HG03565 (cell line): ENCODE data around the gene ENTHD1.

Experiments
- ATAC-seq: cut with Tn5 transposase; IDR thresholded peaks from one replicate; pipeline ENCODE4 v1.9.1; 2021; ENCODE audit warnings: mild to moderate bottlenecking, moderate library complexity; ENCODE audit not compliant: unreplicated experiment

The ENTHD1 gene

GRCh38 chr22:39718921-39719475, 174.6 kb downstream of the ENTHD1 start:
- ATAC-seq, result no peak

- no peak for ATAC-seq
These were observed 175.4 kb downstream of the ENTHD1 start for GRCh38 chr22:39718206-39718605.

- no peak for ATAC-seq
These were observed 176.5 kb downstream of the ENTHD1 start for GRCh38 chr22:39717099-39717498.

GRCh38 chr22:39716534-39716933, 177.0 kb downstream of the ENTHD1 start:
- no peak for ATAC-seq

- no peak for ATAC-seq
These were observed 177.6 kb downstream of the ENTHD1 start for GRCh38 chr22:39715778-39716495.

GRCh38 chr22:39714321-39714720, 179.2 kb downstream of the ENTHD1 start:
- ATAC-seq, result no peak

GRCh38 chr22:39713799-39714290, 179.7 kb downstream of the ENTHD1 start:
- ATAC-seq, result no peak

- ATAC-seq, result no peak
These were observed 180.6 kb downstream of the ENTHD1 start for GRCh38 chr22:39712751-39713525.

GRCh38 chr22:39712081-39712480, 181.5 kb downstream of the ENTHD1 start:
- no peak for ATAC-seq

- no peak for ATAC-seq
These were observed 183.0 kb downstream of the ENTHD1 start for GRCh38 chr22:39710380-39711150.

GRCh38 chr22:39707816-39708215, 185.7 kb downstream of the ENTHD1 start:
- ATAC-seq, result no peak

- no peak for ATAC-seq
These were observed 186.2 kb downstream of the ENTHD1 start for GRCh38 chr22:39707351-39707750.

GRCh38 chr22:39706376-39707140, 187.0 kb downstream of the ENTHD1 start:
- ATAC-seq, result no peak

GRCh38 chr22:39705386-39705785, 188.2 kb downstream of the ENTHD1 start:
- ATAC-seq, result no peak

GRCh38 chr22:39703928-39704639, 189.5 kb downstream of the ENTHD1 start:
- no peak for ATAC-seq

GRCh38 chr22:39703091-39703490, 190.5 kb downstream of the ENTHD1 start:
- ATAC-seq, result no peak

- ATAC-seq, result no peak
These were observed 193.0 kb downstream of the ENTHD1 start for GRCh38 chr22:39700565-39700964.

GRCh38 chr22:39699631-39700360, 193.8 kb downstream of the ENTHD1 start:
- ATAC-seq, result no peak
